Measurements from ENCODE around the gene EBLN1.

Gene EBLN1

DNA sequence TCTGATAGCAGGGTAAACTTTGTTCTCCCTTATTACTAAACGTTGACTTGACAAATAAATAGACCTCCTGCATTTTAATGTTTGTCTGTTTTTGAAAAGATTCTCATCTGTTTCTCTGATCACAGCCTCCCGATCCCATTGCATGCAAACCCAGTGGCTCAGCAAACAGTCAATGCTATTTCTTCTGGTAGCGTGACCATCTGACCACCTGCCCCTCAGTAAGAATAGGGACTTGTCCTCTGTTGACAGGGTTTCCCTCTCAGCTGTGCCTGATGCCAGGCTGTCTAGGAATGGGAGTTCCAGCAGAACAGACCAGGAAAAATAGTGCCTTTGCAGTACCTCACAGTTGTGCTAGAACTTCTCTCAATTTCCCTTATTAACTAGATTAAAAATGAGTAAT is 40.7 kb upstream of the EBLN1 start (continued):
- TF ChIP-seq BACH2 (CRISPR knock-in tag; IDR thresholded peaks at IDR 0.05; ENCODE audit: borderline replicate concordance) (no peak), ZNF565 (CRISPR knock-in tag; conservative IDR thresholded peaks at IDR 0.05; ENCODE audit: low read depth) (no peak), ESRRG (CRISPR knock-in tag; IDR thresholded peaks at IDR 0.05) (no peak), ZC3H10 (CRISPR knock-in tag; IDR thresholded peaks at IDR 0.05) (no peak), CSDC2 (CRISPR knock-in tag; IDR thresholded peaks at IDR 0.05) (no peak), GLIS3 (CRISPR knock-in tag; IDR thresholded peaks at IDR 0.05) (no peak), OSR1 (CRISPR knock-in tag; IDR thresholded peaks at IDR 0.05) (no peak), SNAI2 (CRISPR knock-in tag; IDR thresholded peaks at IDR 0.05) (no peak), ARNTL (CRISPR knock-in tag; IDR thresholded peaks at IDR 0.05; ENCODE audit: borderline replicate concordance, low read depth) (no peak)
- TF ChIP-seq, protein P1, sequence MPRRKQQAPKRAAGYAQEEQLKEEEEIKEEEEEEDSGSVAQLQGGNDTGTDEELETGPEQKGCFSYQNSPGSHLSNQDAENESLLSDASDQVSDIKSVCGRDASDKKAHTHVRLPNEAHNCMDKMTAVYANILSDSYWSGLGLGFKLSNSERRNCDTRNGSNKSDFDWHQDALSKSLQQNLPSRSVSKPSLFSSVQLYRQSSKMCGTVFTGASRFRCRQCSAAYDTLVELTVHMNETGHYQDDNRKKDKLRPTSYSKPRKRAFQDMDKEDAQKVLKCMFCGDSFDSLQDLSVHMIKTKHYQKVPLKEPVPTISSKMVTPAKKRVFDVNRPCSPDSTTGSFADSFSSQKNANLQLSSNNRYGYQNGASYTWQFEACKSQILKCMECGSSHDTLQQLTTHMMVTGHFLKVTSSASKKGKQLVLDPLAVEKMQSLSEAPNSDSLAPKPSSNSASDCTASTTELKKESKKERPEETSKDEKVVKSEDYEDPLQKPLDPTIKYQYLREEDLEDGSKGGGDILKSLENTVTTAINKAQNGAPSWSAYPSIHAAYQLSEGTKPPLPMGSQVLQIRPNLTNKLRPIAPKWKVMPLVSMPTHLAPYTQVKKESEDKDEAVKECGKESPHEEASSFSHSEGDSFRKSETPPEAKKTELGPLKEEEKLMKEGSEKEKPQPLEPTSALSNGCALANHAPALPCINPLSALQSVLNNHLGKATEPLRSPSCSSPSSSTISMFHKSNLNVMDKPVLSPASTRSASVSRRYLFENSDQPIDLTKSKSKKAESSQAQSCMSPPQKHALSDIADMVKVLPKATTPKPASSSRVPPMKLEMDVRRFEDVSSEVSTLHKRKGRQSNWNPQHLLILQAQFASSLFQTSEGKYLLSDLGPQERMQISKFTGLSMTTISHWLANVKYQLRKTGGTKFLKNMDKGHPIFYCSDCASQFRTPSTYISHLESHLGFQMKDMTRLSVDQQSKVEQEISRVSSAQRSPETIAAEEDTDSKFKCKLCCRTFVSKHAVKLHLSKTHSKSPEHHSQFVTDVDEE (CRISPR knock-in tag; IDR thresholded peaks at IDR 0.05) = no peak

DNA sequence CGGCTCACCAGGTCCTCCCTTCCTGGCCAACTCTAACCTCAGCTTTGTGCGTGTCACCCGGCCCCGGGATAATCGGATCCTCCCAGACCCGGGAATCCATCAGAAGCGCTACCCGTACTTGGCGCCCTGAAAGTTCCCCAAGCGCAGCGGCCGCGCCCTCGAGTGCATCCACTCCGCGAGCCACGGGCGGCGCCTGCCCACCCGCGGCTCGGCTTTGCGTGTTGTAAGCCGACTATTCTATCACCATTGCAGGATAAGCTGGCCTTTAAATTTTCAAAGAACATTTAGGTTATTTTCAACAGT is 35.7 kb upstream of the EBLN1 start:
- ATAC-seq = no peak
- no peak for TF ChIP-seq ZNF8 (CRISPR knock-in tag; IDR thresholded peaks at IDR 0.05)
- no peak for TF ChIP-seq TOX (CRISPR knock-in tag; IDR thresholded peaks at IDR 0.05; ENCODE audit: borderline replicate concordance)
- no peak for TF ChIP-seq ARNTL (CRISPR knock-in tag; IDR thresholded peaks at IDR 0.05; ENCODE audit: borderline replicate concordance, low read depth)
- no peak for TF ChIP-seq OSR1 (CRISPR knock-in tag; IDR thresholded peaks at IDR 0.05)
- no peak for TF ChIP-seq PPARA (CRISPR knock-in tag; IDR thresholded peaks at IDR 0.05; ENCODE audit: borderline replicate concordance)
- TF ChIP-seq ZFP3 (CRISPR knock-in tag; IDR thresholded peaks at IDR 0.05) = no peak
- TF ChIP-seq, protein P2, sequence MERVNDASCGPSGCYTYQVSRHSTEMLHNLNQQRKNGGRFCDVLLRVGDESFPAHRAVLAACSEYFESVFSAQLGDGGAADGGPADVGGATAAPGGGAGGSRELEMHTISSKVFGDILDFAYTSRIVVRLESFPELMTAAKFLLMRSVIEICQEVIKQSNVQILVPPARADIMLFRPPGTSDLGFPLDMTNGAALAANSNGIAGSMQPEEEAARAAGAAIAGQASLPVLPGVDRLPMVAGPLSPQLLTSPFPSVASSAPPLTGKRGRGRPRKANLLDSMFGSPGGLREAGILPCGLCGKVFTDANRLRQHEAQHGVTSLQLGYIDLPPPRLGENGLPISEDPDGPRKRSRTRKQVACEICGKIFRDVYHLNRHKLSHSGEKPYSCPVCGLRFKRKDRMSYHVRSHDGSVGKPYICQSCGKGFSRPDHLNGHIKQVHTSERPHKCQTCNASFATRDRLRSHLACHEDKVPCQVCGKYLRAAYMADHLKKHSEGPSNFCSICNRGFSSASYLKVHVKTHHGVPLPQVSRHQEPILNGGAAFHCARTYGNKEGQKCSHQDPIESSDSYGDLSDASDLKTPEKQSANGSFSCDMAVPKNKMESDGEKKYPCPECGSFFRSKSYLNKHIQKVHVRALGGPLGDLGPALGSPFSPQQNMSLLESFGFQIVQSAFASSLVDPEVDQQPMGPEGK (CRISPR knock-in tag; IDR thresholded peaks at IDR 0.05; ENCODE audit: borderline replicate concordance) = no peak

DNA sequence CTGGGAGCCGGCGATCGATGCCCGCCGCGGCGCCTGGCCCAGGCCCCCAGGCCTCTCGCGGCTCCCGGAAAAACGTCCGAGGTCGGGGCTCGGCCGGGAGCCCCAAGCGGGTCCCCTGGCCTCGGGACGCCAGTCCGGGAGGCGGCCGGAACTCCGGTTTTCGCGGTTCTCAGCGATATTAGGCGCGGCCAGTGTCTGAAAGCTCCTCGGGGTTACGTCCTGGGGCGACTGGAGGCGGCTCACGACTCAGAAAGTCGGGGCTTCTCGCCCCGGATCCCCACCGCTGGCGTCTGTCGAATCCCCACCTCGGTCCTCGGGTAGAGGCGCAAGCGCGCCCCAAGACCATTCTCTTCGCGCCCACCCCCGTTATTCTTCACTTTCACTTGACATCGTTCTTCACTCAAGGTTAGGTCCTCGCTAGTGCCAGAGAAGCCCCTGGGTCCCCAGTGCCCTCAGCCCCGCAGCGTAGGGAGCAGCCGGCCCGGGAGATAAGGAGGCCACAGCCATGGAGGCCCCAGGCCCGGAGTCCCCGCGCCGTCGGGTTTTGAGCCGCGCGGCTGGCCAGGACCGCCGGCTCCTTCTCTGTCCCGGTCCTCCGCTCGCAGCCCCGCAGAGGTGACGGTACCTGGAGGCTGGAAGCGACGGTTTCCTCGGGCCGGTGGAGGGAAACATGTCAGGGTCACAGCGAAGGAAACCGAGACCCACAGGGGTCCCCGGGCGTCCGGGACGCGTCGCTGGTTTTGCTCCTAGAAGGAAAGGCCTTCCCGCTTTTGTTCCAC is 35.2 kb upstream of the EBLN1 start:
- no peak for TF ChIP-seq TOX (CRISPR knock-in tag; IDR thresholded peaks at IDR 0.05; ENCODE audit: borderline replicate concordance)
- TF ChIP-seq, protein P3, sequence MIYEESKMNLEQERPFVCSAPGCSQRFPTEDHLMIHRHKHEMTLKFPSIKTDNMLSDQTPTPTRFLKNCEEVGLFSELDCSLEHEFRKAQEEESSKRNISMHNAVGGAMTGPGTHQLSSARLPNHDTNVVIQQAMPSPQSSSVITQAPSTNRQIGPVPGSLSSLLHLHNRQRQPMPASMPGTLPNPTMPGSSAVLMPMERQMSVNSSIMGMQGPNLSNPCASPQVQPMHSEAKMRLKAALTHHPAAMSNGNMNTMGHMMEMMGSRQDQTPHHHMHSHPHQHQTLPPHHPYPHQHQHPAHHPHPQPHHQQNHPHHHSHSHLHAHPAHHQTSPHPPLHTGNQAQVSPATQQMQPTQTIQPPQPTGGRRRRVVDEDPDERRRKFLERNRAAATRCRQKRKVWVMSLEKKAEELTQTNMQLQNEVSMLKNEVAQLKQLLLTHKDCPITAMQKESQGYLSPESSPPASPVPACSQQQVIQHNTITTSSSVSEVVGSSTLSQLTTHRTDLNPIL (CRISPR knock-in tag; IDR thresholded peaks at IDR 0.05; ENCODE audit: low read depth) = no peak
- TF ChIP-seq ISL1 (CRISPR knock-in tag; IDR thresholded peaks at IDR 0.05) = no peak
- TF ChIP-seq RARB (CRISPR knock-in tag; IDR thresholded peaks at IDR 0.05) = no peak
- TF ChIP-seq ZNF8 (CRISPR knock-in tag; IDR thresholded peaks at IDR 0.05) = no peak
- no peak for ATAC-seq

DNA sequence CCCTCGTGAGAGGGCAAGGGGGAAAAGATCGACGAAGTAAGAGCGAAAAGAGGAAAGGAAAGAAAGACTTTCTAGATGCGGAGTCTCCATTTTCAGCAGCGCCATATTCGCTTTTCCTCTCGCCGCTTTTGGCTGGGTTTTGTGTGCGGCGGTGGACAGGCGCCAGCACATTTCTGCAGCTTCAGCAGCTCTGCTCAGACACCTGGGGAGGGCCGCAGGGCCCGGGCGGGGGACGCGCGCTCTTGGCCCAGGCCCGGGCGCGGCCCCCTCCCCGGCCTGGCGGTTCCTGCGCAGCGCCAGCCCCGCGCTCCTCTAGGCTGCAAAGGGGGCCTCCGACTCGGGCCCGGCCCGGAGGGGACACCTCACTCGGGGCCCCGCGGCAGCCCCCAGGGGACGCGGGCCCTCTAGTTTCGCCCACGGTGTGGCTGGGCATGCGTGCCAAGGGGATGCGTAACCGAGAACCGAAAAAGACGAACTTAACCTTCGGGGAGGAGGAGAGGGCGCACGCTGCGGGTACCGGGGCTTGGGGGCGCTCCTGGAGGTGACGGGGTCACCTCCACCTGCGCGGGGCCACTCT is 34.5 kb upstream of the EBLN1 start:
- TF ChIP-seq ZNF70 (CRISPR knock-in tag; IDR thresholded peaks at IDR 0.05) (no peak), OSR1 (CRISPR knock-in tag; IDR thresholded peaks at IDR 0.05) (no peak), PPARA (CRISPR knock-in tag; IDR thresholded peaks at IDR 0.05; ENCODE audit: borderline replicate concordance) (no peak), TCF4 (CRISPR knock-in tag; IDR thresholded peaks at IDR 0.05; ENCODE audit: borderline replicate concordance) (no peak), ESRRG (CRISPR knock-in tag; IDR thresholded peaks at IDR 0.05) (no peak), BACH2 (CRISPR knock-in tag; IDR thresholded peaks at IDR 0.05; ENCODE audit: borderline replicate concordance) (no peak), SNAI2 (CRISPR knock-in tag; IDR thresholded peaks at IDR 0.05) (no peak), TOX (CRISPR knock-in tag; IDR thresholded peaks at IDR 0.05; ENCODE audit: borderline replicate concordance) (no peak), ARNTL (CRISPR knock-in tag; IDR thresholded peaks at IDR 0.05; ENCODE audit: borderline replicate concordance, low read depth) (no peak), GLIS3 (CRISPR knock-in tag; IDR thresholded peaks at IDR 0.05) (no peak), ISL1 (CRISPR knock-in tag; IDR thresholded peaks at IDR 0.05) (no peak)
- TF ChIP-seq, protein P3 (CRISPR knock-in tag; IDR thresholded peaks at IDR 0.05; ENCODE audit: low read depth) = no peak
- TF ChIP-seq, protein P4, sequence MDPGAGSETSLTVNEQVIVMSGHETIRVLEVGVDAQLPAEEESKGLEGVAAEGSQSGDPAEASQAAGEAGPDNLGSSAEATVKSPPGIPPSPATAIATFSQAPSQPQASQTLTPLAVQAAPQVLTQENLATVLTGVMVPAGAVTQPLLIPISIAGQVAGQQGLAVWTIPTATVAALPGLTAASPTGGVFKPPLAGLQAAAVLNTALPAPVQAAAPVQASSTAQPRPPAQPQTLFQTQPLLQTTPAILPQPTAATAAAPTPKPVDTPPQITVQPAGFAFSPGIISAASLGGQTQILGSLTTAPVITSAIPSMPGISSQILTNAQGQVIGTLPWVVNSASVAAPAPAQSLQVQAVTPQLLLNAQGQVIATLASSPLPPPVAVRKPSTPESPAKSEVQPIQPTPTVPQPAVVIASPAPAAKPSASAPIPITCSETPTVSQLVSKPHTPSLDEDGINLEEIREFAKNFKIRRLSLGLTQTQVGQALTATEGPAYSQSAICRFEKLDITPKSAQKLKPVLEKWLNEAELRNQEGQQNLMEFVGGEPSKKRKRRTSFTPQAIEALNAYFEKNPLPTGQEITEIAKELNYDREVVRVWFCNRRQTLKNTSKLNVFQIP (CRISPR knock-in tag; IDR thresholded peaks at IDR 0.05; ENCODE audit: borderline replicate concordance, low read depth) = no peak
- TF ChIP-seq, protein P5, sequence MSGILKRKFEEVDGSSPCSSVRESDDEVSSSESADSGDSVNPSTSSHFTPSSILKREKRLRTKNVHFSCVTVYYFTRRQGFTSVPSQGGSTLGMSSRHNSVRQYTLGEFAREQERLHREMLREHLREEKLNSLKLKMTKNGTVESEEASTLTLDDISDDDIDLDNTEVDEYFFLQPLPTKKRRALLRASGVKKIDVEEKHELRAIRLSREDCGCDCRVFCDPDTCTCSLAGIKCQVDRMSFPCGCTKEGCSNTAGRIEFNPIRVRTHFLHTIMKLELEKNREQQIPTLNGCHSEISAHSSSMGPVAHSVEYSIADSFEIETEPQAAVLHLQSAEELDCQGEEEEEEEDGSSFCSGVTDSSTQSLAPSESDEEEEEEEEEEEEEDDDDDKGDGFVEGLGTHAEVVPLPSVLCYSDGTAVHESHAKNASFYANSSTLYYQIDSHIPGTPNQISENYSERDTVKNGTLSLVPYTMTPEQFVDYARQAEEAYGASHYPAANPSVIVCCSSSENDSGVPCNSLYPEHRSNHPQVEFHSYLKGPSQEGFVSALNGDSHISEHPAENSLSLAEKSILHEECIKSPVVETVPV (CRISPR knock-in tag; IDR thresholded peaks at IDR 0.05) = no peak
- ATAC-seq = peak; percentile 79

All from SK-N-SH treated with all-trans-retinoic acid at 6 μM for 48 hours (cell line).